GM21526 (cell line): ENCODE data around the gene ERI3.

Experiments used
- ATAC-seq: cut with Tn5 transposase; IDR thresholded peaks from one replicate; pipeline ENCODE4 v1.9.1; 2021; ENCODE audit warnings: moderate library complexity; ENCODE audit not compliant: unreplicated experiment, low FRiP score

Gene ERI3, protein sequence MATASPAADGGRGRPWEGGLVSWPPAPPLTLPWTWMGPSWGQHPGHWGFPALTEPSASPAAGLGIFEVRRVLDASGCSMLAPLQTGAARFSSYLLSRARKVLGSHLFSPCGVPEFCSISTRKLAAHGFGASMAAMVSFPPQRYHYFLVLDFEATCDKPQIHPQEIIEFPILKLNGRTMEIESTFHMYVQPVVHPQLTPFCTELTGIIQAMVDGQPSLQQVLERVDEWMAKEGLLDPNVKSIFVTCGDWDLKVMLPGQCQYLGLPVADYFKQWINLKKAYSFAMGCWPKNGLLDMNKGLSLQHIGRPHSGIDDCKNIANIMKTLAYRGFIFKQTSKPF

DNA sequence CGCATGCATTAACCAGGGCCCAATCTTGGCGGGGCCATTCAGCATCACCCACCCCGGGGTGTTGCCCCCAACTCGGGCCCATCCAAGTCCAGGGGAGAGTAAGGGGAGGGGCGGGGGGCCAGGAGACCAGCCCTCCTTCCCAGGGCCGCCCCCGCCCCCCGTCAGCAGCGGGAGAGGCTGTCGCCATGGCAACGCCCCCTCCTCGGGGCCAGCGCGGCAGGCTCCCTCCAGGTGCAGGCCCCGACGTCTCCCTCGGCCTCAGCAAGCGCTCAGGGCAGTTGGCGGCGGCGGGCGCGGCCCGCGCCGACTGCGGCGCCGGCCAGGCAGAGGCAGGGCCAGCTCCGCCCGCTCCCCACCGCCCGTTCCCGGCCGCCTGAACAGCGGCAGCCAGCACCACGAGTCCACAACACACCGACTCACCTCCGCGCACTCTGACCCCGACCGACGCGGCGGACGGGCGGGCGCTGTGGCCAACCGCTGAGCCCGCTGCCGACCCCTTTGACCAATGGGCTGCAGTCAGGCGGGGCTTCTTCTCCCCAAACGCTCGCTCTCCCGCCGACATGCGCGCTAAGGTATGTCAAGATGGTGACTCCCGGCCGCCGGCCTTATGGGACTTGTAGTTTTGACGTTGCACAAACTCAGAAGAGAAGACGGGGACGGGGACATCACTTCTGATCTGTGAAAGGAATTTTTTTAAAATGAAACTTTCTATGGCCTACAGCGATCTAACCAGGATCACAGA, at the start of gene ERI3:
ERI3 (minus strand) TSS at position 418 of the 742 bp plus-strand sequence; CDS start at position 187, 231 bp downstream.
- ATAC-seq: peak; percentile 95

DNA sequence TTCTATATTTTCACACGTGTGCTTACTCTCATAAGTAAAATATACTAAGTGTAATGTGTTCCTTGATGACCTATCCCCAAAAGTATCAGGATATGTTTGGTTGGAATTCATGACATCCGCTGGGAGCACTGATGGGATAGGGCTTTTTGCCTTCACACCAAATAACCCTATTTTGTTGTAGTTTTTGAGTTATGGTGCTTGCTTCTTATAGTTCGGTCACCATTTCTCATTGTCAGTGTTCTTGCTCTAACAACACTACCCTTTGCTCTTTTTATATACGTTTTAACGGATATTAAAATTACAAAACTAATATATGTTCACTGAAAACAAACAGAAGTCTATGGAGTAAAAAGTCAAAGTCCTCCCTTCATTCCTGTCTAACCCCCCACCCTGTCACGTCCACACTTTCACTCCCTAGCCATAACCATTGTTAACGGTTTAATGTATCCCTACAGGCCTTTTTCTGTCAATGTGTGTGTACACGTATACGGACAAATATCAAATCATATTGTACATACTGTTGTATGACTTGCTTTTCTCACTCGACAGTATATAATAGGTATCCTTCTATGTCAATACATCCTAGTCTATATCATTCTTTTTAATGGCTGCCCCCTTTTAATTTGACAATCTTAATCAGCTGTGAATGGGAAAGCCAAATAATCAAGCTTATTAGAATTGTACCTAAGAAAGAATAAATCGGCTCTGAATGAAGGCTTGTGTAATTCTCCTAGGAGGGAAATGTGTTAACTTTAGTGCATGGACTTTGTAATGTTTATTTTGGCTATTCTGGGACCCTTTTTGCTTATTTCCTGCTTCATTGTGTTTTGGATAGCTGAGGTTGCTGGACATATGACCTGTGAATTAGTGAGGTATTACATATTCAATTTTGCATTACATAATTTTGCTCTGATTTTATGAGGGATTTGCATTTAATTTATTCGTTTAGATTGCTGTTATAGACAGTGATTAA, 46.5 kb upstream of the ERI3 start:
- no peak for ATAC-seq

DNA sequence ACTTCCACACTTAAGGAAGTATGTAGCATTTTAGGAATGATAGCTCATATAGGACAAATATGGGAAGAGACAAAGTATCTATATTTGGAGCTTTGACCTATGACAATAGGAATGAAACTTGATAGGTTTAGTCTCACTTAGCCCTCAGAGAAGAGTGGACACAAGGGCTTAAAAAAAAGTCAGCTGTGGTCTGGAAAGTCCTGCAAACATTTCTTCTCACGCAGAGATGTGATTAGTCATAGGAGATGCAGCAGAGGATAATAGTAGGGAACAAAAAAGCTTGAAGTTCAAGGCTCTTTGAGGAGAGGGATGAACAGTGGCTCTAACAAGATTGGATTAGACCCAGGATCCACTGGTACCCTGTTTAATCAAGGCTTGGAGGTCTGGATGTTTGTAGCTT, 35.2 kb upstream of the ERI3 start:
- ATAC-seq: no peak

DNA sequence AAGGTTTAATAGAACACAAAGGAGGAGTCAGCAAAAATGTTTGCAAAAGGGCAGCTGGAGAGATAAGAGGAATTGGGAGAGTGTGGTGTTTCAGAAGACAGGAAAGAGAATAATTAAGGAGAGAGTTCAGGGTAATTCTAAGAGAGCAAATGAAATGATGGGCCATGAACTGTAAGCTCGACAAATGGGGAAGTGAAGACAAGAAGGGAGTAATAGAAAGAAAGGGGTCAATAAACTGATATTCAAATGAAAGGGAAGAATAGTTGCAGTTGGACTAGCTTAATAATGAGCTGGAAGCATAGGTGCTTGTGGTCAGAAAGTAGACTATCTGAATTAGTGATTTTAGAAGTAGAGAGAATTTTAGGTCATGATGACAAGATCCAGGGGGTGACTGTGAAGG, 34.4 kb upstream of the ERI3 start:
- ATAC-seq: no peak

DNA sequence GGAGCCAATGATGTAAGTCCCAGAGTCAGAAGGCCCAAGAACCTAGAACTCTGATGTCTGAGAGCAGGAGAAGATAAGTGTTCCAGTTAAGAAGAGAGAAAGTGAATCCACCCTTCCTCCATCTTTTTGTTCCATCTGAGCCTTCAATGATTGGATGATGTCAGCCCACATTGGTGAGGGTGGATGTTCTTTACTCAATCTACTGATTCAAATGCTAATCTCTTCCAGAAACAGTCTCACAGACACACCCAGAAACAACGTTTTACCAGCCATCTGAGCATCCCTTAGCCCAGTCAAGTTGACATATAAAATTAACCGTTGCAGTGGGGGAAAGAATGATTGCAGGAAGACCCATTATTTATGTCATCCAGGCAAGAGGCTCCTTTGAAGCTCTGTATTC, 33.5 kb upstream of the ERI3 start:
- ATAC-seq: no peak

DNA sequence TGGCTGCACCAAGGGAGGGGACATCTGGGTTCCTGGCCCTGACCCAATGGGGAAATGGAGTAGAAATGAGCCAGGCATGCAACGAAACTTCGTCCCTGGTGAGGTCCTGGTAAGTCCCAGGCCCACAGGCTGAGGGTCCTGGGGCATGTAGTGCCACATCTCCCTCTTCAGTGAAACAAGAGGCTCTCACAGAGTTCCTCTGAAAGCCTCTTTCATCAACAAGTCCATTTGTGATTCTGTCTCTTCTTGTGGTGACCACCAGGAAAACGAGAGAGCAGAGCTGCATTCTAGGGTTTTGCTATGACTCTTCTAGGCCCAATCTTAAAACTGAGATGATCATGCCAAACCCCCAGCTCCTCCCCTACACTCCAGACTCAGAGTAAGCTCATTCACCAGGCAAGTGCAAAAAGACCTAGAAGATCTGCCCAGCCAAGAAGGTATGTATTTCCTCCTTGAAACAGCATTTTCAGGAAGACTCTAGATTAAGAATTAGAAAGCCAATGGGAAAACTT, 25.7 kb upstream of the ERI3 start:
- ATAC-seq: no peak

DNA sequence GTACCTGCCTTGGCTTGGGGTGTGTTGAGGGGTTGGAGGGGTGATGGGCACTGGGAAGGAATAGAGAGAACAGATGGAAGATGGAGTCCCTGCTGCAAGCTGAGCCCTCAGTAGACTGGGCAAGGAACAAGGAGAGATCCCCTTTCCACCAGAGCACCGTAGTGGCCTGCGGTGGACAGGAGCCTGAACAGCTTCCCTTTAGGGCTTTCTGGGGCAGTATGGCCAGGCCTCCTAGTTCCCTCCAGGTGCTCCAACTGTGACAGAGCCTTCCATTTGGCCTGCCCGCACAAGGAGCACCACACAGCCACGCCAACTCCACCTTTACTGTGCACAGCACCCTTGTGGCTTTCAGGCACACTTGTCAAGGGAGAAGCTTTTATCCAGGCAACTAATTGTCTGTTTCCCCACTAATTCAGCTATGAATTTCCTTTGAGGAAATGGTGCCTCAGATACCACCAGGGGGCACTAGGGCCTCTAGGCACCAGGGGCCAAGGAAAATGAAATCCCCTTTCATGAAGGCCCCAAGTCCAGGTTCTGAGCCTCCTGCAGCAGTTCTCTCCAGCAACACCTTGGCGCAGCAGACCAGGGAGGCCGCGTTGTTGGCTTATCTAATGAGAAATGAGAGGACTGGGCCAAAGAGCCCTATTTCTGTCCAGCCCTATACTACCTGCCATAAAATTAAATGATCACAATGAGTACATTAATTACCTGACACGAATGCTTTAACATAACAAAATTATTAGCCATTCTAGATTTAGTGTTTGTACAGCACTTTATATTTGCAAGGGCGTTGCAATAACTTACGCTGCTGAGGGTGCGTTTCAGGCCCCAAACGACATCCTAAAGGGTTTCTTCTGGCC, 23.1 kb upstream of the ERI3 start:
- ATAC-seq: no peak

DNA sequence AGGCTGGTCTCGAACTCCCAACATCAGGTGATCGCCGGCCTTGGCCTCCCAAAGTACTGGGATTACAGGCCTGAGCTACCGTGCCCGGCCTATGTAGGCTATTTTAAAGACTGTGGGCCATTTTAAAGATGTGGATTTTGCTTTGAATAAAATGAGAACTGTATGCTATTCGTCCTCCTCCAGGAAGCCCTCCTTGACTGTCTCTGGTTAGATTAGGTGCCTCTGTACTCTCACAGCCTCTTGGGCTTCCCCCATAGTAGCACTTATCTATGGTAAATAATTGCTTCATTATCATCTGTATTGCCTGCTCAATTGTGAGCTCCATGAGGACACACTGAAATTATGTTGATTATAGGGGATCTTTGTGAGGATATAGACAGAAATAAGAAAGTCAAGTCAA, 20.5 kb upstream of the ERI3 start:
- no peak for ATAC-seq

DNA sequence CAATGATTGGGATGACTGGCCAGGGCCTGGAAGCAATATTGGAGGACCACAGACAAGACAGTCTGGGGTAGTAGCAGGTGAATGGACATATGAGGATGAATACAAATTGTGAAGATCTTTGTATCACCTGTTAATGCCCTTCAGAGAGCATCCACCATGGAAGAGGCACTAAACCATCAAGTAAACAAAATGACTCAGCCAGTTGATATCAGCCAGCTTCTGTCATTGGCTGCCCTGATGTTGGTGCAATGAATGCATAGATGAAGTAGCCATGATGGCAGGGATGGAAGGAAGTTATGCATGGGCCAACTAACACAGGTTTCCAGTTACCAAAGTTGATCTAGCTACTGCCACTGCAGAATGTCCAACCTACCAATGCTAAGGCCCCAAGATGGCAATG, 16.1 kb upstream of the ERI3 start:
- ATAC-seq: no peak

DNA sequence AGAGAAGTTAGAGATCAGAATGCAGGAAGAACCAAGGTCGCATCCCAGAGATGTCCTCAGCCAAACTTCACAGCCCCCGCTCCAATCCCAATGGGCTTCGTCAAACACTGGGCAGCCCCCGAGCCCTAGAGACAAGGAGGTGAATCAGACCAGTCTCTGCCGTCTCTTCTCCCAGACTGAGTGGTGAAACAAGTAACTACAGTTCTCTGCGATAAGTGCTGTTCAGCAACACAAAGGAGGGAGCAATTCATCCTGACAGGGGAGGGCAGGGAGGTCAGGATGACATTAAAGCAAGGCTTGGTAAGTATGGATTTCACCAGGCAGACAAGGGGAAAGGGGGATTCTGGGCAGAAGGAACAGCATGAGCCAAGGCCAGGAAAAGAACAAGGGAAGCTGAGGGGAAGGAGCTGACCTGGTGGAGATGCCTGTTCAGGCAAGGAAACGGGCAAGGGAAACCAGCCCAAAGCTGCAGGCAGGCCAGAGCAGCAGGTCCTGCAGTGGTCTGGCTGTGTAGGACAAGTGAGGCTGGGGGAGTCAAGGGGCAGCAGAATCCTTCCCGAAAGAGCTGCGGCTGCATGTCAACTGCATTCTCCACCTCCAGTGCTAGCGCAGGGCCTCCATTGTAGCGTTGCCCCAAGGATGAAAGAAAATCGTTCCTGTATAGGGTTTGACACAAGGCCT, 13.6 kb upstream of the ERI3 start:
- ATAC-seq: no peak

DNA sequence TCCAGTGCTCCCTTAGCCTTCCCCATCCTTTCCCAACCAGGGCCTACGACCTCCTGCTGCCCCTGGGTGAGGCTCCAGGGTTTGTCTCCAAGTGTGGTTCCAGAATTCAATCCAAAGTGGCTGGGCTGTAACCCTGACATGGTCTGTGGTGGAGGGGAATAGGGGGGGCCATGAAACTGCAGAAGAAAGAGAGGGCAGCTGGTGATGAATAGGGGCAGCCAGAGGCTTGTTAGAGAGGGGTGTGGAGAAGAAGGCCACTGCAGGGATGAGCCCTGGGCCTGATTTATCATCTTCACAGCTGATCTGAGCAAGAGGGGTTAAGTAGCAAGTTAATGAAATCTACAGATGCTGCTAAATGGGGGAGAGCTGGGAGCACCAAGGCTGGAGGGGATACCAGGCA, 12.9 kb upstream of the ERI3 start:
- no peak for ATAC-seq

DNA sequence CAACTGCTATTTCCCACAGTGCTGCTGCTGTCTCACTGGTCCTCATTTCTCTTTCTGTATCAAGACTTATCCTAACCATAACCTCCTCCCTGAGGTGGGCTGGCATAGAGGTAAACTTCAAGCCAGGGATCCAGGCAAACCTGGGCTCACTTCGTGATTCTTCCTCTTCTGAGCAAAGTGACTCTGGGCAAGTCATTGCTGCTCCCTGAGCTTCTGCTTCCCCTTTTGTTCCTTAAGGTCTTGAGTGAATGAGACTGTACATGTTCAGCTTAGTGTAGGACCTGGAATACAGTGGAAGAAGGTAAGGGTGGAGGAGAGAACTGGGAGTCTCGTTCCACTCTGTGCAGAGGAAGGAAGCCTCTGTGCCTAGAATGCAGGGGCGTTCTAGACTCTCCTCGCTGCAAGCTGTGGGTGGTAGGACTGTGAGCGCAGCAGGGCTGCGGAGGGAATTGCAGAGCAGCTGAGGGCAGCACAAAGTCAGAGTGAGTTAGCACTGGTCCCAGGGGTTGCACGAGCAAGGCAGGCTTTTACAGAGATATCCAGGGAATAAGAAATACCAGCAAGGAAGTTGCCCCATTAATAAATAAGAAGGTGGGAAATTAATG, 11.4 kb upstream of the ERI3 start:
- no peak for ATAC-seq

DNA sequence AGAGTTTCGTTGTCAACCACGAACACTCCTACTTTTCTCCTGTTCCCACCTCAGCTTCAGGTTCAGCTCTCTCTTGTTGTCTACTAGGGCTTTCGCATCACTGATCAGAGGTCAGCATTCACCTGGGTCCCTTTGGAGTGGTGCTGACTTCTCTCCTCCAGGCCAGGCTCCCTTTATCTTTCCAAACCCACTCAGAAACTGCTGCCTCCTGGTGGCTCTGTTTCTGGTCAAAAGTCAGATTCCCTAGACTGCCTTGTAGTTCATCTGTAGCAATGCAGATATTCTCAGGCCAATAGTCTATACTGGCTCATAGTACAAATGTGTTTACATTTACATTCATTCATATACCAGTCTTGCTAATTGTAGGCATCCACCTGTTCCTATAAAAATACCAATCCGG, 6.4 kb upstream of the ERI3 start:
- no peak for ATAC-seq

DNA sequence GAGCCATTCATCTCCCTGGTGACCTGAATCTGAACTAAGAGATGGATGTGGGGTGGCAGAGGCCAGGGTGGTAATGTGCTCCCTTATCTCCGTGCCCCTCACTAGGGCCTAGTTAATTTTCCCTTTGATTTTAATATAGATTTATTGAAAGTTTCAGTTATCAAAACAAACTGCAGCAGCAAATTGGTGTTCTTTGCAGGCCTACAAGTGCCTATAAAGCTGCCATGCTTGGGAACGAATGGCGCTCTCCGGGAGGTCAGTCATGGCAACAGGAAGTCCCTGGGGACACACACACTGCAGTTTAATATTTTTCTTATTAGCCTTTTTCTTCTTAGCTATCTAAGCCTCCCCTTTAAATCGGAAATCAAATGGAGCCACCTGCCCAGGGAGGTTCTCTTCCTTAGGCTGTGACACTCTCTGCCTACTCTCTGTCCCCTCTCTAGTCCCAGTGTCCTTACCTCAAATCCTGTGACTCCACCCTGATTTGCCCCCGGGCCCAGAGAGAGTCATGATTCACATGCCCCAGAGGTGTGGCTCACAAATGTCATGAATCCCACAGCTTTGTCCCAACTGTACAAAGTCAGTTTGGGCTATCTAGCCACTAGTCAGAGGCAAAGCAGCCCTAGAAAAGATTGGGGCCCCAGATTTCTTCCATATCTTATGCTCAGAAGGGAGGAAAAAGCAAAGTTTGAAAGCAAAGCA, 4.3 kb upstream of the ERI3 start:
- ATAC-seq: no peak

DNA sequence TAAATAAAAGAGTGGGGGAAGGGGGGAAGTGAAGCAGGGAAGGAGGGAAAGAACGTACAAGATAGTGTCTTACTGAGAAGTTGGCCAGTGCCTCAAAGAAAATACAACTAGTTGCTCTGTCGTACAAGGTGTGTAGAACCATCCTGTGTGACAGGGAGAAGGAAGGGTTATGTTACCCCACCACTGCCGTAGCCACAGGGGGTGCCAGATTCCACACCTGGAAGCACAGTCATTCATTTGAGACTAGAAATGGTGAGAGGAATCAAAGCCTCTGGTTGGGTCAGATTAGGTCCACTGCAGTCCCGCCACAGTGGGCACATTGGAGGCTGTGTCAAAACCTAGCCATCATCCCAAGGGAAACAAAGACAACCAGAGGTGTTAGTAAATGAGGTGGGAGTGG, 2.7 kb upstream of the ERI3 start:
- ATAC-seq: no peak

DNA sequence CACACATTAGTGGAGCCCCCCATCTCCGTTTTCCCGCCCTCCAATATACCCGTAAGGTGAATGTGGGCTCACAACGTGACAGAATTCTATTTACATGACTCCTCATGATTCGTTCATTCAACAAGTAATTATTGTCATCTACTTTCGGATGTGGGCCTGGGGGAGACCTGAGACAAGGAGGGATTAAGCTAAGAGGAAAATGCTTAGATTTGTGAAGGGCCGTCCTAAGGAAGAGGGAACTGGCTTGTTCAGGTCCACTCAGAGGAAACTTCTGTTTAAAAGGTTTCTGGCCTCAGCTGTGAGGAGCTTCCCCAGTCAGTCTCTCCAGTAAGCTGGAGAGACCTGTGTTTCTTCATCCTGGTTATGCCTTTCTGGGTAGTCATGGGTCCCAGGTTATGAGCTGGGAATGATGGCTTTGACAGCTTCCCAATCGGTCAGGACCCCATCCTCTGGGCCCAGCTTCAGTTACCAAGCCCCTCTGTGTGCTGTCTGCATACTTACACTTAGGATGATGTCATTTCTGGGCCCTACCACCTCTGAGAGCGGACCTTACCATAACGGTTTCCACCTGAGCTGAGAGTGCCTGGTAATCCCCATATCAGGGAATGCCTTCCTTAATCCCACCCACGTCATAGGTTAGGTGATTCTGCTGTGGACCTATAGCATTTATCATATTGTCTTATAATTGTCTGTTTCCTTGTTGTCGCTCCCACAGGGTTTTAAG, 687 bp upstream of the ERI3 start:
- no peak for ATAC-seq

DNA sequence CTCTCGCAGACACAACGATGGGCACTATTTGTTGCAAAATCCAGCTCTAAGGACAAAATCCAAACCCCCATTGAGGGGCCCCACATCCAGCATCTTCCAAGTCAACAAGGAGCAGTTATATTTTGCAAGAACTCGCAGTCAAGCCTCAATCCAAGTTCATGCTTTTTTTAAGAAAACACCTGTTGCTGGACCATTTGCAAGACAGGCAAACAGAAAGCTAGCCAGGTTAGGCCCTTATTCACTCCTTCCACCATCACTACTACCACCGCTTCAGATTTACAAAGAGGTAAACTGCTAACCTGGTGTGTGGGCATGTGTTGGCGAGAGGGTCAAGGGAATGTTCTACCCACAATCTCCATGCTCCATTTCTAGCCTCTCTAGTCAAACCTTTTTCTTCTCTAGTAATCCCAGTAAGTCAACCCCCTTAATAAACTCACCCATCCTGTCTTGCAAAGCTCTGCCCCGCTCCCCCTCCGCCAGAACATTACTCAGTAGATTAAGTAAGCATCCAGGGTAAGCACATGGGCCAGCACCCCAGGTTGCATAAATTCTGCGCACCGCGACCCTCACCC, 703 bp downstream of the ERI3 start:
- no peak for ATAC-seq
